Brain microvascular endothelial cell (primary cell): ENCODE measurements around the gene BRPF1.

ENCODE experiments used
- DNase-seq: peaks from one replicate; pipeline ENCODE4 v3.0.0-alpha.2; 2020
- H3K27ac ChIP-seq: fragments of 250-450 bp; sonication (Bioruptor Pico); 2 replicates; pipeline ENCODE4 v1.5.1; 2020; ENCODE audit warnings: mild to moderate bottlenecking, moderate library complexity
- H3K27me3 ChIP-seq: fragments of 250-450 bp; sonication (Bioruptor Pico); replicated peaks from 2 replicates; pipeline ENCODE4 v1.5.1; 2020; ENCODE audit warnings: mild to moderate bottlenecking
- H3K36me3 ChIP-seq: fragments of 250-450 bp; sonication (Bioruptor Pico); replicated peaks from 2 replicates; pipeline ENCODE4 v1.5.1; 2020; ENCODE audit warnings: mild to moderate bottlenecking
- H3K4me3 ChIP-seq: 2 replicates; pipeline ENCODE4 v1.5.1; 2011; ENCODE audit warnings: low read depth, mild to moderate bottlenecking, control low read depth, low read length, moderate library complexity
- in situ Hi-C: cut with HindIII; loops from 2 replicates; pipeline ENCODE4 v1.10.0; 2017; ENCODE audit warnings: low sequenced_read_pairs, low pct_ligation_motif_present
- TF ChIP-seq, protein P1 (sequence below): IDR thresholded peaks from 2 replicates; pipeline ENCODE4 v1.5.1; 2011; ENCODE audit warnings: low read depth, mild to moderate bottlenecking, moderate library complexity, low read length, control low read depth, inconsistent platforms; ENCODE audit errors: missing control alignments

Gene BRPF1

DNA sequence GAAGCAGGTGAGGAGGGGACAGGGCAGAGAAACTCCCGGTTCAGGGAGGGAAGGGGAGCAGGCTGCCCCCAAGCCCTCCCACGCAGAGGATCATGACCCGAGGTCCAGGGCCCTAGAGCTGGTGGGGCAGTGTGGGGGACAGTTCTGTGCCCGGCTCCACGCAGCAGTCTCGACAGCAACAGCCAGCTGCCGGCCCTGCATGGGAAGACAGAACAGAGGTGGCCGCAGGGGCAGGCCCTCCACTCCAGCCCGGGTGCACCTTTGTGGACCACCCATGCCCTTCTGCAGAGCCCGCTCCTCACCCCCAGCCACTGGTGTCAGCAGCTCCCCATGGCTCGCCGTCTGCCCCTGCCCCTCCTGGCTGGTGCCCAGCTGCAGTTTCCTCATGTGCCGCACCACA, 25.9 kb downstream of the BRPF1 start:
- Histone ChIP-seq H3K27ac (no peak overlapping the region), H3K4me3 (no peak overlapping the region), H3K36me3 (peaks cover 28% of the 10 kb centered on the region), H3K27me3 (no peaks in the 10 kb centered on the region)
- in situ Hi-C loops: no loop called here
- TF ChIP-seq, protein P1, sequence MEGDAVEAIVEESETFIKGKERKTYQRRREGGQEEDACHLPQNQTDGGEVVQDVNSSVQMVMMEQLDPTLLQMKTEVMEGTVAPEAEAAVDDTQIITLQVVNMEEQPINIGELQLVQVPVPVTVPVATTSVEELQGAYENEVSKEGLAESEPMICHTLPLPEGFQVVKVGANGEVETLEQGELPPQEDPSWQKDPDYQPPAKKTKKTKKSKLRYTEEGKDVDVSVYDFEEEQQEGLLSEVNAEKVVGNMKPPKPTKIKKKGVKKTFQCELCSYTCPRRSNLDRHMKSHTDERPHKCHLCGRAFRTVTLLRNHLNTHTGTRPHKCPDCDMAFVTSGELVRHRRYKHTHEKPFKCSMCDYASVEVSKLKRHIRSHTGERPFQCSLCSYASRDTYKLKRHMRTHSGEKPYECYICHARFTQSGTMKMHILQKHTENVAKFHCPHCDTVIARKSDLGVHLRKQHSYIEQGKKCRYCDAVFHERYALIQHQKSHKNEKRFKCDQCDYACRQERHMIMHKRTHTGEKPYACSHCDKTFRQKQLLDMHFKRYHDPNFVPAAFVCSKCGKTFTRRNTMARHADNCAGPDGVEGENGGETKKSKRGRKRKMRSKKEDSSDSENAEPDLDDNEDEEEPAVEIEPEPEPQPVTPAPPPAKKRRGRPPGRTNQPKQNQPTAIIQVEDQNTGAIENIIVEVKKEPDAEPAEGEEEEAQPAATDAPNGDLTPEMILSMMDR: no peak
- DNase-seq: no peak

DNA sequence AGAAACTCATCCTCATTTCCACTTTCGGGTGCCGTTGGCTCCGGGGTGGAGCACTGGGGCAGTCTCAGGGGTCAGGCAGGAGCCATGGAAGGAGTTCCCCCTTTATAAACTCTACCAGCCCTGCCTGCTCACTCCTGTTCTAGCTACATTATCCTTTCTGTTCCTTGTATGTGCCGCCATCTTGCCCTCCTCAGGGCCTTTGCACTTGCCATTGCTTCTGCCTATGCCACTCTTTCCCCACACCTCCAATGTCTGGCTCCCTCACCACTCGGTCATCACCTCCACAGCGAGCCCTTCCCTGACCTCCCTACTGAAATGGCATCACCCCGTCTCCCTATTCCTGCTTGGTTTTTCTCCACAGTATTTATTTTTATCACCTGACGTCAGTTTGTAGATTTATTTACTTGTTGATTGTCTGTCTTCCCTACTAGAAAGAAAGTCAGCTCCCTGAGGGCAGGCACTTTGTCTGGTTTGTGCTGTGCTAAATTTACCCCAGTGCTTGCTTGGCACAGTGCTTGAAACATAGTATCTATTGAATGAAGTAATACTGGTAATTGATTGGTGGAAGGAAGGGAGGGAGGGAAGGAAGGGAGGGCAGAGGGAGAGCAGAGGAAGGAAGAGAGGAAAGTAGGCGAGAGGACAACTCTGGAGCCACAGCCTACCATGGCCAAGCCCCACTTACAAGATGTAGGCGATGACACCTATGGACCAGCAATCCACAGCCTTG, 29.4 kb downstream of the BRPF1 start:
- no peak overlapping the region for H3K4me3 ChIP-seq
- H3K27me3 ChIP-seq: no peaks in the 10 kb centered on the region
- DNase-seq: no peak
- no peak overlapping the region for H3K27ac ChIP-seq
- in situ Hi-C loops: no loop called here
- H3K36me3 ChIP-seq: peaks cover 23% of the 10 kb centered on the region
- TF ChIP-seq, protein P1: no peak

DNA sequence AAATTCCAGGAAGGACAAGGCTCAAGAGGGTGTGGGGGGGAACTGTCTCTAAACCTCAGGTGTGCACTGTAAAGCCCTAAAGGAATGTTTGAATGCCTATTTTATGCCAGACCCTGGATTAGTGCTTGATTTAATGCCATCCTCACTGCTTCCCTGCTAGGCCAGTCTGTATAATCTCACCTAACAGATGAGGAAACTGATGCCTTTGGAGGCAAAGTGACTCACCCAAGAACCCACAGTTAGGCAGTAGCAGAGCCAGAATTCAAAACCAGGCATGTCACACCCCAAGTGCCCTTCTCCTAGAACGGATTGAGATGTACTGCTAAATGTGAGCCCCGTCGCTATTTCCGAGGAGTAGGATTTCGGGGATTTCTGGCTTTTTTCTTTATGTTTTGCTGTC, 30.4 kb downstream of the BRPF1 start:
- in situ Hi-C loops: no loop called here
- no peaks in the 10 kb centered on the region for H3K27me3 ChIP-seq
- TF ChIP-seq, protein P1: no peak
- peaks cover 18% of the 10 kb centered on the region for H3K36me3 ChIP-seq
- H3K4me3 ChIP-seq: no peak overlapping the region
- H3K27ac ChIP-seq: no peak overlapping the region
- no peak for DNase-seq

DNA sequence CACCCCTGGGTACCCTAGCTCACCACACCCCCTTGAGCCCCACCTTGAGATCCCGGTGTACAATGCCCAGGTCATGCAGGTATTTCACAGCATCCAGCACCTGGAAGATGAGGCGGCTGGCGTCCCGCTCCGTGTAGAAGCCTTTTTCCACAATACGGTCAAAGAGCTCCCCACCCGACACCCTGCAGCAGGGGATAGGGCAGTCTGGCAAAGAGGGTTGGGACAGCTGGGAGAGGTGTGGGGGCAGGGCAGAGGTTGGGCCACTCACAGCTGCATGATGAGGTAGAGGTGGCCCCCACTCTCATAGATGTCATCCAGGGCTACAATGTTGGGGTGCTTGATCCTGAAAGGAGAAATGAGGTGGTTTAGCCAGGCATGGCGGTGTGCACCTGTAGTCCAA, 31.3 kb downstream of the BRPF1 start:
- peaks cover 11% of the 10 kb centered on the region for H3K36me3 ChIP-seq
- no peak overlapping the region for H3K27ac ChIP-seq
- H3K27me3 ChIP-seq: no peaks in the 10 kb centered on the region
- in situ Hi-C loops: no loop called here
- TF ChIP-seq, protein P1: no peak
- DNase-seq: no peak
- no peak overlapping the region for H3K4me3 ChIP-seq

DNA sequence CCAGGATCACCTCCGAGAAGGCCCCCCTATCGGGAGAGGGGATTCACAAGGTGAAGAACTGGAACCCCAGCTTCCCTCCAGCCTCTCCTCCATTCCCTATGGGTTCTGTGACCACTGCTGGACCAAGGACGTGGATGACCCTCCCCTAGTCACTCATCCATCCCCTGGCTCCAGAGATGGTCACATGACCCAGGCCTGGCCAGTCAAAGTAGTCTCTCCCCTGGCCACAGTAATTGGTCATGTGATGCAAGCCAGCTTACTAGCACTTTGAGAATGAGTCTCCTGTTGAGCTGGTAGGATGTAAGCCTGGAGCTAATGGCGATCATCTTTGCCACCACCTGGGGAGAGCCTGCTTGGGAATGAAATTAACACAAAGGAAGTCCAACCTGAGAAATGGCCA, 34.3 kb downstream of the BRPF1 start:
- TF ChIP-seq, protein P1: no peak
- Histone ChIP-seq H3K4me3 (no peak overlapping the region), H3K27me3 (no peaks in the 10 kb centered on the region), H3K27ac (no peak overlapping the region), H3K36me3 (peaks cover 3% of the 10 kb centered on the region)
- in situ Hi-C loops: no loop called here
- DNase-seq: no peak

DNA sequence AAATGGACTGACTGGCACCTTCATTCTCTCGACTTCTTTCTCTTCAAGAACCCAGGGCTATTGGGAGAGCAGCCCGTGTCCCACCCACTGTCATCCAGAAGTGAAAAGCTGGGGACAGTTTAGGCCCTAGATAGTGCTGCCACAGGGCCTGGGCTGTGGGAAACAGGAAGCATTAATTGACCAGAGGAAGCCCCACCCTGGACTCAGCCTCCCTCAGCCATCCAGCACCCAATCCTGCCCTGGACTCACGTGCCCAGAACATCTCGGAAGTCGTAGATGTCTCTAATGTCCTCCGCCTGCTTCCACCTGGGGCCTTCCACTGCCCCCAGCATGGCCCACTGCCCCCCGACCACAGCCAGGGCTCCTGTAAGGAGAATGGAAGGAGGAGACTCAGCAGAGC, 35.9 kb downstream of the BRPF1 start:
- TF ChIP-seq, protein P1: no peak
- in situ Hi-C loops: no loop called here
- Histone ChIP-seq H3K36me3 (no peaks in the 10 kb centered on the region), H3K27ac (no peak overlapping the region), H3K27me3 (no peaks in the 10 kb centered on the region), H3K4me3 (no peak overlapping the region)
- no peak for DNase-seq
